HepG2 (cell line): ENCODE data around the gene HS3ST3B1.

Source experiments
- GABPA ChIP-seq, 2 experiments: IDR thresholded peaks; 2 replicates each; pipeline ENCODE4 v1.6.1; 2011 to 2016; ENCODE audit warnings: low read depth in 2 of 2, low read length in 1 of 2, missing biosample characterization in 1 of 2, missing genetic modification characterization in 1 of 2
- JUNB ChIP-seq: sonication (generic); formaldehyde crosslinking; IDR thresholded peaks from 2 replicates; pipeline ENCODE4 v1.8.0; 2022; ENCODE audit warnings: missing genetic modification reagents, mild to moderate bottlenecking, borderline replicate concordance
- SIX1 ChIP-seq: sonication (generic); formaldehyde crosslinking; IDR thresholded peaks from 2 replicates; pipeline ENCODE4 v1.4.0; 2020; ENCODE audit warnings: missing genetic modification reagents, borderline replicate concordance
- ZBTB33 ChIP-seq: sonication (generic); formaldehyde crosslinking; IDR thresholded peaks from 2 replicates; pipeline ENCODE4 v1.4.0; 2020; ENCODE audit warnings: missing genetic modification reagents
- ZBTB4 ChIP-seq: sonication (generic); formaldehyde crosslinking; IDR thresholded peaks from 2 replicates; pipeline ENCODE4 v1.4.0; 2020; ENCODE audit warnings: missing genetic modification reagents, mild to moderate bottlenecking, borderline replicate concordance
- ZNF740 ChIP-seq: sonication (generic); formaldehyde crosslinking; IDR thresholded peaks from 2 replicates; pipeline ENCODE4 v1.4.0; 2020; ENCODE audit warnings: missing genetic modification reagents
- ZNF768 ChIP-seq: sonication (generic); formaldehyde crosslinking; IDR thresholded peaks from 2 replicates; pipeline ENCODE4 v1.4.0; 2020; ENCODE audit warnings: missing genetic modification reagents

GRCh38 chr17:14373614-14374259 lies 72.9 kb downstream of the HS3ST3B1 start:
- no peak for TF ChIP-seq ZNF768
- TF ChIP-seq SIX1, result peak; percentile 47; the same call in 1 of the 2 replicates
- no peak for TF ChIP-seq ZBTB4 (CRISPR knock-in tag)
- TF ChIP-seq GABPA (IDR thresholded peaks at IDR 0.05; ENCODE audit: low read depth, low read length), result no peak
- no peak for TF ChIP-seq GABPA (CRISPR knock-in tag; IDR thresholded peaks at IDR 0.05; ENCODE audit: low read depth)
- TF ChIP-seq ZNF740 (CRISPR knock-in tag), result no peak
- no peak for TF ChIP-seq JUNB
- TF ChIP-seq ZBTB33, result 0 out of 2 replicates have a peak, but pooled peaks have one; percentile 39
